IMR-90 (cell line): Measurements from ENCODE around the gene LMO2. TPM values are rescaled to one million over a fixed set of nuclear protein-coding genes. Genes with fewer than 3 reads are reported as not detected.

ENCODE experiments used
- ATAC-seq: fragments of 200-7000 bp; cut with Tn5 transposase; 2 replicates; pipeline ENCODE4 v1.9.1; 2020; ENCODE audit warnings: low read depth, mild to moderate bottlenecking, moderate library complexity
- BruUV-seq: library from RNA; stranded (reverse); fragments of 400-500 nt; replicated peaks from 2 replicates; lab custom pipeline; 2021; lab: Mats Ljungman, UMichigan
- CTCF ChIA-PET: fragments of 300-600 bp; formaldehyde crosslinking; extraction: SDS; loops from one replicate; lab custom pipeline; 2021; ENCODE audit warnings: antibody characterized with exemption; lab: Yijun Ruan, JAX
- POLR2A ChIA-PET: fragments of 300-600 bp; sonication (Branson Sonifier 250); formaldehyde crosslinking; loops from one replicate; lab custom pipeline; 2022; ENCODE audit warnings: antibody characterized with exemption; ENCODE audit not compliant: unreplicated experiment; lab: Charles Lee
- DNase-seq: peaks from one replicate; pipeline ENCODE4 v3.0.0; 2013
- H2AFZ ChIP-seq: replicated peaks from 2 replicates; pipeline ENCODE3; 2013; ENCODE audit warnings: low read length, mild to moderate bottlenecking; ENCODE audit not compliant: poor library complexity
- H2AK5ac ChIP-seq: 2 replicates; pipeline ENCODE4 v1.6.1; 2013; ENCODE audit warnings: low read depth, low read length, inconsistent platforms
- H2AK9ac ChIP-seq: replicated peaks from 2 replicates; pipeline ENCODE3; 2013; ENCODE audit warnings: mild to moderate bottlenecking, low read depth, low read length, moderate library complexity; ENCODE audit not compliant: poor library complexity
- H2BK120ac ChIP-seq: 2 replicates; pipeline ENCODE4 v1.6.1; 2013; ENCODE audit warnings: low read depth, low read length, inconsistent platforms
- H2BK15ac ChIP-seq: 3 replicates; pipeline ENCODE4 v1.6.1; 2013; ENCODE audit warnings: low read depth, low read length, inconsistent platforms
- H2BK20ac ChIP-seq: 2 replicates; pipeline ENCODE4 v1.6.1; 2013; ENCODE audit warnings: low read depth, mild to moderate bottlenecking, inconsistent platforms, low read length, moderate library complexity
- H2BK5ac ChIP-seq: 2 replicates; pipeline ENCODE4 v1.6.1; 2013; ENCODE audit warnings: mild to moderate bottlenecking, low read depth, low read length, inconsistent platforms; ENCODE audit not compliant: poor library complexity, severe bottlenecking
- H3K14ac ChIP-seq: replicated peaks from 2 replicates; pipeline ENCODE4 v1.6.1; 2013; ENCODE audit warnings: low read depth, low read length, inconsistent platforms
- H3K18ac ChIP-seq: 2 replicates; pipeline ENCODE4 v1.6.1; 2013; ENCODE audit warnings: low read depth, low read length, control low read depth
- H3K23ac ChIP-seq: 2 replicates; pipeline ENCODE4 v1.6.1; 2013; ENCODE audit warnings: low read depth, low read length, inconsistent platforms
- H3K27ac ChIP-seq: 2 replicates; pipeline ENCODE4 v1.5.1; 2013; ENCODE audit warnings: mild to moderate bottlenecking, control low read depth, low read length; ENCODE audit not compliant: insufficient read depth
- H3K27me3 ChIP-seq: 2 replicates; pipeline ENCODE4 v1.6.1; 2013; ENCODE audit warnings: low read length; ENCODE audit not compliant: control insufficient read depth, insufficient read depth
- H3K36me3 ChIP-seq: 2 replicates; pipeline ENCODE4 v1.6.1; 2013; ENCODE audit warnings: low read length, mixed read lengths; ENCODE audit not compliant: control insufficient read depth, insufficient read depth
- H3K4ac ChIP-seq: 2 replicates; pipeline ENCODE4 v1.6.1; 2013; ENCODE audit warnings: low read depth, low read length, inconsistent platforms
- H3K4me1 ChIP-seq: 2 replicates; pipeline ENCODE4 v1.6.1; 2013; ENCODE audit warnings: low read length, mixed read lengths; ENCODE audit not compliant: control insufficient read depth, insufficient read depth
- H3K4me2 ChIP-seq: 2 replicates; pipeline ENCODE4 v1.6.1; 2013; ENCODE audit warnings: low read depth, mild to moderate bottlenecking, control low read depth, low read length, moderate library complexity
- H3K4me3 ChIP-seq: 2 replicates; pipeline ENCODE4 v1.5.1; 2013; ENCODE audit warnings: low read depth, mild to moderate bottlenecking, control low read depth, low read length, moderate library complexity; ENCODE audit not compliant: insufficient read depth
- H3K56ac ChIP-seq: 2 replicates; pipeline ENCODE4 v1.6.1; 2013; ENCODE audit warnings: low read length, inconsistent platforms; ENCODE audit not compliant: insufficient read depth; ENCODE audit errors: extremely low read depth
- H3K79me1 ChIP-seq, 2 experiments: 2 replicates each; pipeline ENCODE4 v1.6.1; 2013; ENCODE audit warnings: low read length in 2 of 2, inconsistent platforms in 1 of 2, low read depth in 1 of 2
- H3K9ac ChIP-seq: 2 replicates; pipeline ENCODE4 v1.6.1; 2013; ENCODE audit warnings: low read depth, low read length, control low read depth
- H3K9me1 ChIP-seq: 2 replicates; pipeline ENCODE4 v1.6.1; 2013; ENCODE audit warnings: low read length, inconsistent platforms; ENCODE audit not compliant: insufficient read depth
- H3K9me3 ChIP-seq: 2 replicates; pipeline ENCODE4 v1.6.1; 2013; ENCODE audit warnings: low read length; ENCODE audit not compliant: control insufficient read depth, insufficient read depth
- H4K20me1 ChIP-seq: 2 replicates; pipeline ENCODE4 v1.6.1; 2013; ENCODE audit warnings: low read length, inconsistent platforms; ENCODE audit not compliant: insufficient read depth
- H4K5ac ChIP-seq: 2 replicates; pipeline ENCODE4 v1.6.1; 2013; ENCODE audit warnings: mild to moderate bottlenecking, low read depth, low read length, control low read depth
- H4K8ac ChIP-seq, 2 experiments: 2 replicates each; pipeline ENCODE4 v1.6.1; 2013; ENCODE audit warnings: low read depth in 2 of 2, low read length in 2 of 2, control low read depth in 1 of 2, inconsistent platforms in 1 of 2
- H4K91ac ChIP-seq: 2 replicates; pipeline ENCODE4 v1.6.1; 2013; ENCODE audit warnings: low read depth, low read length, inconsistent platforms; ENCODE audit not compliant: insufficient read depth
- BHLHE40 ChIP-seq: fragments of 150-350 bp; IDR thresholded peaks from 2 replicates; pipeline ENCODE4 v1.6.1; 2016; ENCODE audit warnings: mild to moderate bottlenecking, low read depth, low read length
- CEBPB ChIP-seq: IDR thresholded peaks from 2 replicates; pipeline ENCODE4 v1.6.1; 2012; ENCODE audit warnings: low read depth, low read length, improper control_type of control experiment
- CHD1 ChIP-seq: IDR thresholded peaks from 2 replicates; pipeline ENCODE4 v1.6.1; 2012; ENCODE audit warnings: low read depth, low read length, improper control_type of control experiment
- CTCF ChIP-seq: conservative IDR thresholded peaks from 2 replicates; pipeline ENCODE4 v1.5.1; 2012; ENCODE audit warnings: mild to moderate bottlenecking, low read depth, low read length, improper control_type of control experiment
- ELK1 ChIP-seq: fragments of 150-350 bp; IDR thresholded peaks from 2 replicates; pipeline ENCODE4 v1.6.1; 2016; ENCODE audit warnings: low read depth, mild to moderate bottlenecking, low read length, moderate library complexity, borderline replicate concordance
- FOS ChIP-seq: fragments of 150-350 bp; IDR thresholded peaks from 2 replicates; pipeline ENCODE4 v1.6.1; 2016; ENCODE audit warnings: low read depth, low read length
- MAFK ChIP-seq: IDR thresholded peaks from 2 replicates; pipeline ENCODE4 v1.6.1; 2012; ENCODE audit warnings: low read depth, low read length, improper control_type of control experiment
- MAZ ChIP-seq: IDR thresholded peaks from 2 replicates; pipeline ENCODE4 v1.6.1; 2012; ENCODE audit warnings: low read depth, mild to moderate bottlenecking, low read length, improper control_type of control experiment, moderate library complexity, borderline replicate concordance
- MXI1 ChIP-seq: IDR thresholded peaks from 2 replicates; pipeline ENCODE4 v1.6.1; 2012; ENCODE audit warnings: low read depth, mild to moderate bottlenecking, low read length, moderate library complexity, borderline replicate concordance
- NFE2L2 ChIP-seq: fragments of 150-350 bp; IDR thresholded peaks from 2 replicates; pipeline ENCODE4 v1.6.1; 2016; ENCODE audit warnings: low read depth, mild to moderate bottlenecking, low read length
- POLR2A ChIP-seq: IDR thresholded peaks from 2 replicates; pipeline ENCODE4 v1.6.1; 2012; ENCODE audit warnings: mild to moderate bottlenecking, low read depth, low read length
- RAD21 ChIP-seq: IDR thresholded peaks from 2 replicates; pipeline ENCODE4 v1.6.1; 2012; ENCODE audit warnings: low read length, improper control_type of control experiment
- RCOR1 ChIP-seq: IDR thresholded peaks from 2 replicates; pipeline ENCODE4 v1.6.1; 2012; ENCODE audit warnings: mild to moderate bottlenecking, low read length, improper control_type of control experiment; ENCODE audit not compliant: insufficient replicate concordance
- RFX5 ChIP-seq: IDR thresholded peaks from 2 replicates; pipeline ENCODE4 v1.8.0; 2012; ENCODE audit warnings: low read depth, mild to moderate bottlenecking, low read length, moderate library complexity
- SMC3 ChIP-seq: fragments of 150-350 bp; IDR thresholded peaks from 2 replicates; pipeline ENCODE4 v1.6.1; 2016; ENCODE audit warnings: low read depth, mild to moderate bottlenecking, antibody characterized with exemption, low read length, moderate library complexity
- WGBS, 2 experiments: methylation state at CpG; one replicate each; pipeline versions ENCODE4 v1.1.5 to v1.1.7; 2013; ENCODE audit warnings: missing lambda C conversion rate in 2 of 2; ENCODE audit not compliant: insufficient read length in 1 of 2; ENCODE audit errors: extremely low coverage in 2 of 2; 5-methylcytosine and 5-hydroxymethylcytosine counted together
- dilution Hi-C: fragments of 300-500 bp; cut with HindIII; formaldehyde crosslinking; loops from one replicate; pipeline ENCODE4 v1.14.3; 2018; ENCODE audit warnings: low sequenced_read_pairs; ENCODE audit not compliant: unreplicated experiment
- in situ Hi-C: fragments of 300-500 bp; cut with MboI; formaldehyde crosslinking; loops from 3 replicates; pipeline ENCODE4 v1.14.3; 2019; ENCODE audit warnings: low sequenced_read_pairs, inconsistent platforms, mixed read lengths
- intact Hi-C: fragments of 100-400 bp; cut with micrococcal nuclease; formaldehyde crosslinking; loops from 2 replicates; pipeline ENCODE4 v1.10.0; 2022
- polyA plus RNA-seq, 3 experiments: library from polyadenylated mRNA; depleted of rRNA; stranded (reverse); fragments of >200 nt; gene quantifications; 2 replicates each; pipeline ENCODE4 v1.2.3, GENCODE V29; 2012; ENCODE audit warnings: low replicate concordance in 1 of 3
- total RNA-seq: library from RNA; depleted of rRNA; stranded (reverse); fragments of >200 nt; gene quantifications from 2 replicates; pipeline ENCODE4 v1.2.3, GENCODE V29; 2012
- TF ChIP-seq, protein P1 (sequence below): fragments of 150-350 bp; IDR thresholded peaks from 2 replicates; pipeline ENCODE4 v1.6.1; 2017; ENCODE audit warnings: mild to moderate bottlenecking, antibody characterized with exemption, low read length, low read depth

Gene LMO2
- total and polyA plus RNA-seq, 2 of the 4 experiments (the other 2 are of a cell fraction): not detected

DNA sequence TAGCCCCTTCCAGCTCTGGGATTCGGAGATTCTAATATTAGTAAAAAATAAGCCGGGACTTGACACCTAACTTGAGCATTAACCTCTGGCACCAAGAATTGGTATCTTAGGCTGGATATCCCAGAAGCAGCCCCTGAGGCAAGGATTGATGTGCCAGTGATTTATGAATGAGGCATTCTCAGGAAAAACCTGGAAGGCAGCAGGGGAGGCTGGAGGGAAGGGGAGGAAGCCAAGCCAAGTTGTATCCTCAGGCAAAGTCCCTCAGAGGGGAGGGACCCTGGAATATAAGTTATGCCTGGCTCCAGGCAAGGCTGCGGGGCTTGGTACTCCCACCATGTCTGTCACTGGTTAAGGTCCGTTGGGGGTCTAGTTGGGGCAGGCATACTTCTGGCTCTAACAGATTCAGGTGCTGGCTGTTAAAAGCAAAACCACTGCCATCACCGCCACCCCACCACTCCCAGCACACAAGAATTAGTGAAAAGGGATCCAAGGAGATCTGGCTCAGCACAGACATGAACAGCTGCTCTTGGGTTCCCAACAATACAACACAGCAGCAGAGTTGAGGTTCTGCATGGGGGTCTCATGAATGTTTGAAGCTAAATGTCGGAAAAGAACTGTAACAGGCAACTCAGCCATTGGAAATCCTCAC is 29.8 kb downstream of the LMO2 start:
- peaks cover 2% of the 10 kb centered on the region; the same call in 1 of the 2 replicates for H3K9me1 ChIP-seq
- TF ChIP-seq MAFK: no peak
- TF ChIP-seq POLR2A: no peak
- TF ChIP-seq CTCF: no peak
- TF ChIP-seq CHD1: no peak
- TF ChIP-seq RFX5: no peak
- no peak for TF ChIP-seq RCOR1
- TF ChIP-seq CEBPB: no peak
- no peak for TF ChIP-seq MAZ
- no peak for TF ChIP-seq BHLHE40
- no peak for TF ChIP-seq NFE2L2
- TF ChIP-seq, protein P1, sequence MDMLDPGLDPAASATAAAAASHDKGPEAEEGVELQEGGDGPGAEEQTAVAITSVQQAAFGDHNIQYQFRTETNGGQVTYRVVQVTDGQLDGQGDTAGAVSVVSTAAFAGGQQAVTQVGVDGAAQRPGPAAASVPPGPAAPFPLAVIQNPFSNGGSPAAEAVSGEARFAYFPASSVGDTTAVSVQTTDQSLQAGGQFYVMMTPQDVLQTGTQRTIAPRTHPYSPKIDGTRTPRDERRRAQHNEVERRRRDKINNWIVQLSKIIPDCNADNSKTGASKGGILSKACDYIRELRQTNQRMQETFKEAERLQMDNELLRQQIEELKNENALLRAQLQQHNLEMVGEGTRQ: no peak
- no peak for TF ChIP-seq RAD21
- no peak for TF ChIP-seq ELK1
- no peak for TF ChIP-seq FOS
- no peak for TF ChIP-seq SMC3
- TF ChIP-seq MXI1: no peak
- no peak overlapping the region for H2AK9ac ChIP-seq
- no peak overlapping the region for H2BK5ac ChIP-seq
- DNase-seq (no peak), ATAC-seq (no peak)
- H3K79me1 ChIP-seq: no peaks in the 10 kb centered on the region
- no CpG with 5 or more reads among the region's 6 CpGs for WGBS, 2 experiments
- no peak overlapping the region for H2BK120ac ChIP-seq
- no peak overlapping the region for H2AK5ac ChIP-seq
- no peak overlapping the region for H2AFZ ChIP-seq
- no peak overlapping the region for H4K5ac ChIP-seq
- H3K27me3 ChIP-seq: peaks cover 75% of the 10 kb centered on the region
- H3K4me1 ChIP-seq: no peaks in the 10 kb centered on the region
- H3K4me2 ChIP-seq: no peak overlapping the region
- H3K9me3 ChIP-seq: no peaks in the 10 kb centered on the region
- no peak overlapping the region for H3K56ac ChIP-seq
- no peak overlapping the region for H4K8ac ChIP-seq
- ChIA-PET POLR2A (no interaction called here), CTCF (interaction anchor here (0.8 kb wide), 1 partner anchor 126 kb away, joined by 4 read pairs; no protein-coding TSS in a partner anchor)
- H4K20me1 ChIP-seq: 0 out of 2 replicates have a peak, but pooled peaks cover 3% of the 10 kb centered on the region
- in situ Hi-C loops (loop anchor here (5.0 kb wide), 1 partner anchor 105 kb away; no protein-coding TSS in a partner anchor), dilution Hi-C loops (no loop called here), intact Hi-C loops (no loop called here)
- no peaks in the 10 kb centered on the region for H3K36me3 ChIP-seq
- H2BK20ac ChIP-seq: no peak overlapping the region
- H3K4me3 ChIP-seq: no peak overlapping the region
- H3K4ac ChIP-seq: no peak overlapping the region
- H3K18ac ChIP-seq: no peak overlapping the region
- H3K14ac ChIP-seq: no peak overlapping the region
- H2BK15ac ChIP-seq: no peak overlapping the region
- H4K91ac ChIP-seq: no peak overlapping the region
- H3K23ac ChIP-seq: no peak overlapping the region
- no TSS peak for BruUV-seq
- H3K9ac ChIP-seq: no peak overlapping the region
- no peak overlapping the region for H3K27ac ChIP-seq
